Heart right ventricle (tissue), 16 donors: Measurements from ENCODE around the gene PNPLA2. TPM values are rescaled to one million over a fixed set of nuclear protein-coding genes. Genes with fewer than 3 reads are reported as not detected.

Experiments
- ATAC-seq, 8 donors: fragments of 200-7000 bp; cut with Tn5 transposase; one replicate each; pipeline ENCODE4 v1.9.1; 2020; ENCODE audit warnings: mild to moderate bottlenecking in 8 of 8, moderate library complexity in 8 of 8, moderate number of reproducible peaks in 1 of 8
- DNase-seq, 2 donors: peaks; one replicate each; pipeline ENCODE4 v3.0.0-alpha.2; 2020
- H3K27ac ChIP-seq, 10 donors: fragments of 200-600 bp; sonication (generic) in 2 of 10; one replicate each; pipeline versions ENCODE4 v1.5.0 to v1.8.0; 2020 to 2022; ENCODE audit warnings: mild to moderate bottlenecking in 3 of 10
- H3K27me3 ChIP-seq, 7 donors: fragments of 200-600 bp; one replicate each; pipeline ENCODE4 v1.8.0; 2021 to 2022; ENCODE audit warnings: mild to moderate bottlenecking in 2 of 7
- H3K36me3 ChIP-seq, 9 donors: fragments of 200-600 bp; sonication (generic) in 1 of 9; one replicate each; pipeline versions ENCODE4 v1.5.0 to v1.8.0; 2020 to 2022; ENCODE audit warnings: mild to moderate bottlenecking in 2 of 9
- H3K4me1 ChIP-seq, 9 donors: fragments of 200-600 bp; sonication (generic) in 1 of 9; one replicate each; pipeline versions ENCODE4 v1.5.0 to v1.8.0; 2020 to 2022; ENCODE audit warnings: mild to moderate bottlenecking in 4 of 9
- H3K4me3 ChIP-seq, 10 donors: fragments of 200-600 bp; sonication (generic) in 2 of 10; one replicate each; pipeline versions ENCODE4 v1.5.0 to v1.8.0; 2020 to 2022; ENCODE audit warnings: mild to moderate bottlenecking in 7 of 10, moderate library complexity in 2 of 10
- H3K9me3 ChIP-seq, 11 donors: fragments of 200-600 bp in 10 of 11; sonication (generic) in 2 of 11; one replicate each; pipeline versions ENCODE4 v1.5.0 to v1.8.0; 2013 to 2022; ENCODE audit warnings: mild to moderate bottlenecking in 2 of 11, control low read depth in 1 of 11, moderate library complexity in 1 of 11
- WGBS, 2 donors: extraction: QIAGEN DNeasy Blood & Tissue Kit; methylation state at CpG; one replicate each; pipeline ENCODE4 v1.1.7; 2013; ENCODE audit warnings: inconsistent platforms in 1 of 2; 5-methylcytosine and 5-hydroxymethylcytosine counted together
- intact Hi-C, 10 donors: fragments of 100-400 bp; cut with DNase I; formaldehyde crosslinking; loops; one replicate each; pipeline versions ENCODE4 v1.11.1 to v1.14.2; 2022
- polyA plus RNA-seq, 2 donors: library from polyadenylated mRNA; stranded (reverse); fragments of 200-250 nt; gene quantifications; one replicate each; pipeline ENCODE4 v1.2.3, GENCODE V29; 2013
- total RNA-seq, 10 donors: library from RNA; stranded (reverse); fragmentation: NEBNext Ultra II Directional in 3 of 10; extraction: Animal tissue kit (Norgen Biotek cat#: 25700) in 3 of 10; gene quantifications; one replicate each; pipeline versions ENCODE4 v1.2.1 to v1.2.4, GENCODE V29; 2021 to 2023
- TF ChIP-seq, protein P1 (sequence below), 9 donors: fragments of 200-600 bp; sonication (generic) in 2 of 9; IDR thresholded peaks; one replicate each; pipeline versions ENCODE4 v1.5.0 to v1.8.0; 2021 to 2022; ENCODE audit warnings: antibody characterized with exemption in 9 of 9, mild to moderate bottlenecking in 5 of 9, moderate library complexity in 1 of 9
- donor health status: Arrhythmogenic right ventricular cardiomyopathy.
- donor health status: ischemic (EF 13 %, LVEDD 7.1; RV severe dilation, severe dysfunction).
- donor health status: healthy with polysubstance abuse.
- donor health status: DM: no; HTN: yes; CAD: no.
- donor health status: DM: no; HTN: no; CAD: no.
- donor health status: ischemic (EF 25% LVEDD 6.9; RV normal size, moderate dysfunction).
- donor health status: ischemic (EF 25% LVEDD 5.7; RV mildly dilated, moderate dysfunction).
- donor health status: healthy.
- donor health status: DM: yes; HTN: yes; CAD: no.
- donor health status: Ischemic cardiomyopathy.
- donor health status: ischemic (EF 35%, LVEDD 5.7; RV mildly dilated, moderate dysfunction).
- donor health status: nonischemic (EF 11% LVEDD 7.7; RV severe dilation, severe dysfunction).
- donor health status: DM: yes; HTN: yes; CAD: no.
- donor health status: PGD.
- donor health status: ischemic (EF 29% LVEDD 5.4; RV normal size, mild dysfunction).
- donor health status: nonischemic (EF 23%, LVEDD 6.1; RV moderate dilation, normal function).

Gene PNPLA2
- total and polyA plus RNA-seq, 12 donors = 114 to 359 (median 247) TPM

DNA sequence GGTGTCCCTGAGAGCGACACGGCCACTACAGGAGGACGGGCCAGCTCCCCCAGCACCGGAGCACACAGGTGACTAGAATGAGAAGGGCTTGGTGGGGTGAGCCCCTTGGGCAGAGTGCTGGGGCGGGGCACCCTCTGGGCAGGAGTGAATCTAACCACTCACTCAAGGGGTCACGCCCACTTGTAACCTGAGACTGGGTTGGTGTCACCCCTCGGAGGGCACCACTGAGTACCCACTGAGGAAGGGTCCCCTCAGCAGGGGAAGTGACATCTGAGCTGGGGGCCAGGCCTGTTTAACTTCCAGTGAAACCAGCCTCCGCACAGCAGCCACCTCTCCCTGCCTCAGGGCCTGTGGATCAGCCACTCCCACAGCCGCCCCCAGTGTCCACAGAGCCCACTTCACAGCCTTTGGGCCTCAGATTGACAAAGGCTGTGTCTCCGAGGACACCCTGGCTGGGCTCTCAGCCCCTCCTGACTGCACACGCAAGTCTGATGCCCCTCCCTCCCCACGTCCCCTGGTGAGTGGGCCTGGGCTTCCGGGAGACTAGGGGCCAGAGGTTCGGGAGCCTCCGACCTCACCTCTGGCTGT, 47.0 kb upstream of the PNPLA2 start:
- TF ChIP-seq, protein P1, sequence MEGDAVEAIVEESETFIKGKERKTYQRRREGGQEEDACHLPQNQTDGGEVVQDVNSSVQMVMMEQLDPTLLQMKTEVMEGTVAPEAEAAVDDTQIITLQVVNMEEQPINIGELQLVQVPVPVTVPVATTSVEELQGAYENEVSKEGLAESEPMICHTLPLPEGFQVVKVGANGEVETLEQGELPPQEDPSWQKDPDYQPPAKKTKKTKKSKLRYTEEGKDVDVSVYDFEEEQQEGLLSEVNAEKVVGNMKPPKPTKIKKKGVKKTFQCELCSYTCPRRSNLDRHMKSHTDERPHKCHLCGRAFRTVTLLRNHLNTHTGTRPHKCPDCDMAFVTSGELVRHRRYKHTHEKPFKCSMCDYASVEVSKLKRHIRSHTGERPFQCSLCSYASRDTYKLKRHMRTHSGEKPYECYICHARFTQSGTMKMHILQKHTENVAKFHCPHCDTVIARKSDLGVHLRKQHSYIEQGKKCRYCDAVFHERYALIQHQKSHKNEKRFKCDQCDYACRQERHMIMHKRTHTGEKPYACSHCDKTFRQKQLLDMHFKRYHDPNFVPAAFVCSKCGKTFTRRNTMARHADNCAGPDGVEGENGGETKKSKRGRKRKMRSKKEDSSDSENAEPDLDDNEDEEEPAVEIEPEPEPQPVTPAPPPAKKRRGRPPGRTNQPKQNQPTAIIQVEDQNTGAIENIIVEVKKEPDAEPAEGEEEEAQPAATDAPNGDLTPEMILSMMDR (IDR thresholded peaks at IDR 0.05) = no peak
- no peaks in the 10 kb centered on the region for H3K27me3 ChIP-seq
- H3K27ac ChIP-seq = no peak overlapping the region
- H3K9me3 ChIP-seq = no peaks in the 10 kb centered on the region
- DNase-seq (no peak), ATAC-seq (no peak)
- peaks cover 0 to 71% (median 15%) of the 10 kb centered on the region in 9 donors for H3K36me3 ChIP-seq
- WGBS, 2 donors = 81 to 83% methylated on average over 15 of the region's 15 CpGs
- intact Hi-C loops = no loop called here
- H3K4me3 ChIP-seq = no peak overlapping the region
- H3K4me1 ChIP-seq = peaks cover 7 to 28% (median 18%) of the 10 kb centered on the region in 9 donors

DNA sequence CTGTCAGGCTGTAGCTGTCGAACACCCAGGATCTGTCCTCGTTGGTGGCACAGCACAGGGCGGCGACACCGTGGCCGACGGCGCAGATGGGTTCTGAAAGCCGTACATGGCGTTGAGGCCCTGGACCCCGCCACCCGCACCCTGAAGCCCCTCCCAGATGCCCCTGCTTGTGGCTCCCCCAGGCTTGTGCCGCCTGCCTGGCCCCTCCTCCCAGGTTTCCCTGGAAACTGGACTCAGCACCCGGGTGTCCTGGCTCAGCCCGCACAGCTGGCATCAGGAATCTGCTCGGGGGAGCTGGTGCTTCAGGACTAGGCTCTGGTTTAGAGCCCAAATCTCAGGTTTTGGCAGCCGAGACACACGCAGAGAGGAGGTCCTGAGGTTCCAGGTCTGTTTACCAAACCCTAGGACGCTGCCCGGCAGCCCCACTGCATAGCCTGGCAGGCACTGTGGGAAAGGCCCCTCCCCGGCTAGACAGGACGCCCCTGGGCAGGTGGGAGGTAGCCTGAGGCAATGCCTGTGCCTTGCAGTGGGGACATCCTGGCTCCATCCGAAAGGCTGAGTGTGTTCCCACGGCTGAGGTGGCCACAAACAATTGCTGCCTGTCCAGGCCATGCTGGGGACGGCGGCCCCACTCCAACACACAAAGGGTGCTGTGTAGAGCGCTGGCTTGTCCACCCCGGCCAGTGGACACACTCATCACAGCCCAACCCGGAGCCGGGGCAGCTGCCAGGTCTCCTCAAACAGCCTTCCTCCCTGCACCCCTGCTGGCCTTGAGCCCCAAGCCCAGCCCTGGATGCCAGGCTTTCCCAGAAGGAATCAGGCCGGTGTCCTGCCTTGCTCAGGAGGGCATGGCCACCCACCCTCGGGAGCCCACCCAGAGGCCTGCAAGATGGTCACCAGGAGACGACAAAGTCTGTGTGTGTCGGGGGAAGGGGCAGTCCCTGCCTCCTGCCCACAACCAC, 46.0 kb upstream of the PNPLA2 start:
- 81 to 82% methylated on average over 34 of the region's 34 CpGs for WGBS, 2 donors
- no peaks in the 10 kb centered on the region for H3K9me3 ChIP-seq
- TF ChIP-seq, protein P1 (IDR thresholded peaks at IDR 0.05) = no peak
- DNase-seq = no peak
- H3K4me1 ChIP-seq = peaks cover 8 to 31% (median 20%) of the 10 kb centered on the region in 9 donors
- no peak overlapping the region for H3K4me3 ChIP-seq
- ATAC-seq = no peak
- intact Hi-C loops = no loop called here
- peaks cover 0 to 61% (median 12%) of the 10 kb centered on the region in 9 donors for H3K36me3 ChIP-seq
- H3K27ac ChIP-seq = no peak overlapping the region
- no peaks in the 10 kb centered on the region for H3K27me3 ChIP-seq

DNA sequence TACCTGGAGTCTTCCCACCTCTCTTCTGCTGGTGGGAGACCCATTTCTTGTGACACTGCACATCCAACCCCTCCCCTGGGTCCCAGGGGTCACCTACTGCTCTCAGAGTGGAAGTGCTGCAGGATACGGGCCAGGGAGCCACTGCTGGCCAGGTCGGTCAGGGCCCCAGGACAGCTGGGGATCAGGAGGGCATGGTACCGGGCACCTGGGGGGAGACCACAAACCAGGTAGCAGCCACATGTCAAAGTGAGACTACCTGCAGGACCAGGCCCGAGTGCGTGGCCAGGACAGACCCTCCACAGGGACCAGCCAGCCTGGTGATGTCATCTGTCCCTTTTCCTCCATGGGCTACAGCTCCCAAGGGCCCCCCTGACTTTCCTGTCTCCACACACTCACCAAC, 45.3 kb upstream of the PNPLA2 start:
- H3K4me1 ChIP-seq = peaks cover 8 to 38% (median 23%) of the 10 kb centered on the region in 9 donors
- intact Hi-C loops = no loop called here
- no peak overlapping the region for H3K4me3 ChIP-seq
- H3K27me3 ChIP-seq = no peaks in the 10 kb centered on the region
- ATAC-seq (no peak), DNase-seq (no peak)
- no peaks in the 10 kb centered on the region for H3K9me3 ChIP-seq
- TF ChIP-seq, protein P1 (IDR thresholded peaks at IDR 0.05) = no peak
- no peak overlapping the region for H3K27ac ChIP-seq
- H3K36me3 ChIP-seq = peaks cover 0 to 57% (median 12%) of the 10 kb centered on the region in 9 donors
- 85 to 93% methylated on average over 5 of the region's 5 CpGs for WGBS, 2 donors

DNA sequence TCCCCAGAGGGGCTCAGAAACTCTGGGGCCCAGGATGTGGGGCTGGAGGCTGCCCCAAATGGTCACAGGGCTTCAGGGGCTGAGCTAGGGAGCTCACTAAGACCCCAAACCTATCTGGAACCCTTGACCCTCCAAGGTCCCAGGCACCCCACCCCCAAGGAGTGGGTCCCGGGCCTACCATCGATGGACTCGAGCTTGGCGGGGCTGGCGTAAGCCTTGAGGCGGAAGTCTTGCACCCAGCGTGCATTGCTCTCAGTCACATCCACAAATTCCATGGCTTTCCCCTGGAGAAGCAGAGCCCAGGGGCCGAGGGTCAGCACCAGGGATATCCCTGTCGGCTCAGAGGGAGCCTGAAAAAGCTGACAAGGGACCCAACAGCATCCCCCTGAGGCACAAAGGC, 44.9 kb upstream of the PNPLA2 start:
- peaks cover 8 to 42% (median 24%) of the 10 kb centered on the region in 9 donors for H3K4me1 ChIP-seq
- ATAC-seq (no peak), DNase-seq (no peak)
- intact Hi-C loops = no loop called here
- no peak overlapping the region for H3K4me3 ChIP-seq
- H3K36me3 ChIP-seq = peaks cover 0 to 56% (median 12%) of the 10 kb centered on the region in 9 donors
- 91 to 92% methylated on average over 9 of the region's 9 CpGs for WGBS, 2 donors
- H3K27me3 ChIP-seq = no peaks in the 10 kb centered on the region
- no peaks in the 10 kb centered on the region for H3K9me3 ChIP-seq
- TF ChIP-seq, protein P1 (IDR thresholded peaks at IDR 0.05) = no peak
- H3K27ac ChIP-seq = no peak overlapping the region
